GM12865 (cell line): Measurements from ENCODE around the gene ZFP36L1.
A peak's percentile ranks its signal among the peaks of the same experiment; 100 is the strongest.

ENCODE experiments used
- DNase-seq: peaks from one replicate; pipeline ENCODE4 v3.0.0; 2010; ENCODE audit warnings: low read depth
- H3K4me3 ChIP-seq: 2 replicates; pipeline ENCODE4 v1.5.1; 2011; ENCODE audit warnings: mild to moderate bottlenecking, low read depth, low read length, control low read depth
- CTCF ChIP-seq: IDR thresholded peaks from 2 replicates; pipeline ENCODE4 v1.5.1; 2011; ENCODE audit warnings: low read length, control low read depth, low read depth, inconsistent platforms; ENCODE audit not compliant: insufficient read depth; ENCODE audit errors: missing control alignments

Gene ZFP36L1

GRCh38 chr14:68760761-68761160 is 32.1 kb downstream of the ZFP36L1 start:
- no peak for TF ChIP-seq CTCF
- no peak for DNase-seq
- H3K4me3 ChIP-seq, result no peak overlapping the region

GRCh38 chr14:68759937-68760336 is 32.9 kb downstream of the ZFP36L1 start:
- no peak for DNase-seq
- no peak overlapping the region for H3K4me3 ChIP-seq
- no peak for TF ChIP-seq CTCF

- no peak for DNase-seq
- no peak overlapping the region for H3K4me3 ChIP-seq
- no peak for TF ChIP-seq CTCF
Observed at GRCh38 chr14:68759017-68759560, 33.8 kb downstream of the ZFP36L1 start.

- no peak overlapping the region for H3K4me3 ChIP-seq
- no peak for TF ChIP-seq CTCF
- no peak for DNase-seq
Observed at GRCh38 chr14:68758301-68758700, 34.6 kb downstream of the ZFP36L1 start.

- TF ChIP-seq CTCF, result no peak
- DNase-seq, result peak; percentile 12
- H3K4me3 ChIP-seq, result no peak overlapping the region
Observed at GRCh38 chr14:68757618-68758081, 35.2 kb downstream of the ZFP36L1 start.

- DNase-seq, result no peak
- no peak for TF ChIP-seq CTCF
Observed at GRCh38 chr14:68756734-68757133, 36.1 kb downstream of the ZFP36L1 start.

GRCh38 chr14:68756000-68756481 is 36.8 kb downstream of the ZFP36L1 start:
- DNase-seq, result no peak
- TF ChIP-seq CTCF, result no peak

More at GRCh38 chr14:68756734-68757133, 36.1 kb downstream of the ZFP36L1 start:
- H3K4me3 ChIP-seq, result no peak overlapping the region

More at GRCh38 chr14:68756000-68756481, 36.8 kb downstream of the ZFP36L1 start:
- no peak overlapping the region for H3K4me3 ChIP-seq
